Neuron (in vitro differentiated cells): ENCODE data around the gene CDK15.

ENCODE experiments used
- H2AFZ ChIP-seq: one replicate; pipeline ENCODE4 v1.6.1; 2013; ENCODE audit warnings: low read depth, mild to moderate bottlenecking, inconsistent platforms, low read length, moderate library complexity
- H3K27me3 ChIP-seq: one replicate; pipeline ENCODE4 v1.6.1; 2013; ENCODE audit warnings: low read length; ENCODE audit not compliant: insufficient read depth
- H3K36me3 ChIP-seq: one replicate; pipeline ENCODE4 v1.6.1; 2013; ENCODE audit warnings: low read length; ENCODE audit not compliant: insufficient read depth
- H3K4me1 ChIP-seq: one replicate; pipeline ENCODE4 v1.6.1; 2013; ENCODE audit warnings: low read length; ENCODE audit not compliant: insufficient read depth
- H3K4me3 ChIP-seq: 2 replicates; pipeline ENCODE4 v1.5.1; 2013; ENCODE audit warnings: mild to moderate bottlenecking, low read length, moderate library complexity
- H3K9me3 ChIP-seq: one replicate; pipeline ENCODE4 v1.6.1; 2013; ENCODE audit warnings: low read length

Gene CDK15

DNA sequence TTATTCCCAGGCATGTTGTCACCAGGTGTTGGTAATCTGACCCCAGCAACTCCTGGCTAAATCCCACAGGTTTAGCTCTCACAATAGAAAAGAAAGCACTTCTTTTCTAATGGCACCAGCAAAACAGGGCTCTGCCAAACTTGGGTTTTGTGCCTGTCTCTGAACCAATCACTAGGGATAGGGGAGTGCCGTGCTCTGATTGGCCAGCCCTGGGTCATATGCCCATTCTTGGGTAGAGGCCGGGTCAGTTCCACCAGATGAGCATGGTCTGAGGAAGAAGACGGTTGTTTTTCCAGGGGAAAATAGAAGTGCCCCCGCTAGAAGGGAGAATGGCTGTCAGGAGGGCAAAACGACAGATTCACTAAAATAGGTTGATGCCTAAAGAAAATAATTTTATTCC lies 14.7 kb downstream of the CDK15 start:
- no peak overlapping the region for H2AFZ ChIP-seq
- peaks cover 8% of the 10 kb centered on the region for H3K27me3 ChIP-seq
- no peaks in the 10 kb centered on the region for H3K4me1 ChIP-seq
- H3K4me3 ChIP-seq, result no peak overlapping the region
- peaks cover 10% of the 10 kb centered on the region for H3K9me3 ChIP-seq
- no peaks in the 10 kb centered on the region for H3K36me3 ChIP-seq

DNA sequence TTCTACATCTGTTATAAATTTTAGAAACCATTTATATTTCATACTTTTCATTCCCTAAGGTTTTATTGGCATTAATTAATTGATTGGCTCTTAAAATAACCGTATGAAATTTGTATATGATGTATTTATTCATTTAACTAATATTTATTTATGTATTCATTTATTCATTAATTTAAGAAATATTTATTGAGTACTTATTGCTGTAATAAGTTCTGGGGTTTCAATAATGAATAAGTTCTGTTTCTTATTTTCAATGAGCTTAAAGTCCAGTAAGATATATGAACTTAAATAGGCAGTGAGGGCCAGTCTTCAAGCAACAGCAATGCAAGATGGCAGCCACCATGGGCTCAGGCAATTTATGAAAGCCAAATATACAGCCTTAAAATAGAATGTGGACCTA lies 17.9 kb downstream of the CDK15 start:
- Histone ChIP-seq H3K9me3 (no peaks in the 10 kb centered on the region), H3K36me3 (no peaks in the 10 kb centered on the region), H2AFZ (no peak overlapping the region), H3K4me1 (no peaks in the 10 kb centered on the region), H3K4me3 (no peak overlapping the region), H3K27me3 (peaks cover 10% of the 10 kb centered on the region)

- Histone ChIP-seq H3K36me3 (no peaks in the 10 kb centered on the region), H3K4me1 (no peaks in the 10 kb centered on the region), H3K27me3 (peaks cover 8% of the 10 kb centered on the region), H3K9me3 (no peaks in the 10 kb centered on the region), H2AFZ (no peak overlapping the region), H3K4me3 (no peak overlapping the region)
Observed at GRCh38 chr2:201827621-201828020, 21.3 kb downstream of the CDK15 start.

- Histone ChIP-seq H3K27me3 (peaks cover 10% of the 10 kb centered on the region), H3K9me3 (no peaks in the 10 kb centered on the region), H2AFZ (no peak overlapping the region), H3K4me3 (no peak overlapping the region), H3K4me1 (no peaks in the 10 kb centered on the region), H3K36me3 (no peaks in the 10 kb centered on the region)
Observed at GRCh38 chr2:201828220-201828619, 21.9 kb downstream of the CDK15 start.

DNA sequence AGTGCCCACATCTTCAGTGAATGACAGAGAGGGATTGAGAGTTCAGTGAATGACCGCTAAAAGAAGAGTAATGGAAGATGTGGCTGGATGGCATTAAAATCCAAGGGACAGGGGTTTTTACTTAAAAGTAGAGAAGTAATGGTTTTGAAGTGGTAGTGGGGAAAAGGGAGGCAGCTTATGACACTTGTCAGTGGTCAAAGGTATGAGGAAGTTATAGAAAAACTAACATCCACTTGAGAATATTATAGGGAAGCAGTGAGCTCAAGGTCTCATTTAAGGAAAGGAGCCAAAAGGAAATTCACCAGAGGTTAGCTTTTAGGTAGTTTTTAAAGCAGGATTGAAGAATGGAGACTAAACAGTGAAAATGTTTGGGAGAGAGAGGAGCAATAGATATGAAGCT lies 24.3 kb downstream of the CDK15 start:
- H2AFZ ChIP-seq, result no peak overlapping the region
- peaks cover 10% of the 10 kb centered on the region for H3K27me3 ChIP-seq
- peaks cover 7% of the 10 kb centered on the region for H3K4me1 ChIP-seq
- no peaks in the 10 kb centered on the region for H3K36me3 ChIP-seq
- H3K9me3 ChIP-seq, result no peaks in the 10 kb centered on the region
- no peak overlapping the region for H3K4me3 ChIP-seq

- H3K27me3 ChIP-seq, result peaks cover 12% of the 10 kb centered on the region
- no peak overlapping the region for H3K4me3 ChIP-seq
- H3K9me3 ChIP-seq, result no peaks in the 10 kb centered on the region
- no peak overlapping the region for H2AFZ ChIP-seq
- H3K4me1 ChIP-seq, result peaks cover 7% of the 10 kb centered on the region
- H3K36me3 ChIP-seq, result no peaks in the 10 kb centered on the region
Observed at GRCh38 chr2:201831469-201831868, 25.1 kb downstream of the CDK15 start.

GRCh38 chr2:201833781-201834180 lies 27.4 kb downstream of the CDK15 start:
- no peak overlapping the region for H3K4me3 ChIP-seq

GRCh38 chr2:201835066-201835465 lies 28.7 kb downstream of the CDK15 start:
- no peak overlapping the region for H2AFZ ChIP-seq

More at GRCh38 chr2:201833781-201834180, 27.4 kb downstream of the CDK15 start:
- peak overlapping the region; percentile 32 for H2AFZ ChIP-seq
- peaks cover 12% of the 10 kb centered on the region for H3K27me3 ChIP-seq
- no peaks in the 10 kb centered on the region for H3K9me3 ChIP-seq
- H3K4me1 ChIP-seq, result peaks cover 7% of the 10 kb centered on the region
- H3K36me3 ChIP-seq, result no peaks in the 10 kb centered on the region

DNA sequence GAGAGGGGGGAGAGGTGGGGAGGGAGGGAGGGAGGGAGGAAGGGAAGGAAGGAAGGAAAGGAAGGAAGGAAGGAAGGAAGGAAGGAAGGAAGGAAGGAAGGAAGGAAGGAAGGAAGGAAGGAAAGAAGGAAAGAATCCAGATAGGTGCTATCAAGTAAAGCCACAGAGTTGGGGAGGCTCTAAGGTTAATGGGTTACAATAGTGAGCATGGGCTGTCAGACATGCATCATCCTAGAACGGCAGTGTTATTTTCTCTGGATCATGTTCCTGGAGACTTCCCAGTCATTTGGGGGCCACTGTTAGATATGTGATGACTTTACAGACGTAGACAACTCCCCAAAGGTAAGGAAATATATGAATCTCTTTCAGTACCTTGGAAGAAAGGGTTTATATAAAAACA lies 31.1 kb downstream of the CDK15 start:
- H3K36me3 ChIP-seq, result no peaks in the 10 kb centered on the region
- H3K4me3 ChIP-seq, result no peak overlapping the region
- H3K27me3 ChIP-seq, result peaks cover 8% of the 10 kb centered on the region
- no peak overlapping the region for H2AFZ ChIP-seq
- H3K9me3 ChIP-seq, result no peaks in the 10 kb centered on the region
- H3K4me1 ChIP-seq, result peaks cover 7% of the 10 kb centered on the region

More at GRCh38 chr2:201835066-201835465, 28.7 kb downstream of the CDK15 start:
- no peaks in the 10 kb centered on the region for H3K36me3 ChIP-seq
- H3K9me3 ChIP-seq, result no peaks in the 10 kb centered on the region
- peaks cover 7% of the 10 kb centered on the region for H3K4me1 ChIP-seq
- peaks cover 12% of the 10 kb centered on the region for H3K27me3 ChIP-seq
- H3K4me3 ChIP-seq, result no peak overlapping the region

- Histone ChIP-seq H3K4me3 (no peak overlapping the region), H3K36me3 (no peaks in the 10 kb centered on the region), H3K9me3 (no peaks in the 10 kb centered on the region), H2AFZ (no peak overlapping the region), H3K4me1 (peaks cover 10% of the 10 kb centered on the region), H3K27me3 (peaks cover 5% of the 10 kb centered on the region)
Observed at GRCh38 chr2:201837824-201838431, 31.6 kb downstream of the CDK15 start.

DNA sequence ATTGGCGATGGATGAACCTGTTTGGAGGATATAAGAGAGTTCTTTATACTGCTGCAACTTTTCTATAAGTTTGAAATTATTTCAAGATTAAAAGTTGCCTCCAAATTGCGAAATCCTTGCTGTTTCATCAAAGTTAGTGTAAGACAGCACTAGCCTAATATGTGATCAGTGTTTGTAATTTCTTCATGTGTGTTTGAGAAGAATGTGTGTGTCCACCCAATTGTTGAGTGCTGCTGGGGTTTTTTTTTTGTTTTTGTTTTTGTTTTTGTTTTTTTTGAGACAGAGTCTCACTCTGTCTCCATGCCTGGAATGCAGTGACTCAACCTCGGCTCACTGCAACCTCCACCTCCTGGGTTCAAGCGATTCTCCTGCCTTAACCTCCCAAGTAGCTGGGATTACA lies 33.4 kb downstream of the CDK15 start:
- Histone ChIP-seq H3K9me3 (no peaks in the 10 kb centered on the region), H3K27me3 (peaks cover 5% of the 10 kb centered on the region), H3K4me1 (peaks cover 3% of the 10 kb centered on the region), H3K4me3 (no peak overlapping the region), H3K36me3 (no peaks in the 10 kb centered on the region), H2AFZ (no peak overlapping the region)

DNA sequence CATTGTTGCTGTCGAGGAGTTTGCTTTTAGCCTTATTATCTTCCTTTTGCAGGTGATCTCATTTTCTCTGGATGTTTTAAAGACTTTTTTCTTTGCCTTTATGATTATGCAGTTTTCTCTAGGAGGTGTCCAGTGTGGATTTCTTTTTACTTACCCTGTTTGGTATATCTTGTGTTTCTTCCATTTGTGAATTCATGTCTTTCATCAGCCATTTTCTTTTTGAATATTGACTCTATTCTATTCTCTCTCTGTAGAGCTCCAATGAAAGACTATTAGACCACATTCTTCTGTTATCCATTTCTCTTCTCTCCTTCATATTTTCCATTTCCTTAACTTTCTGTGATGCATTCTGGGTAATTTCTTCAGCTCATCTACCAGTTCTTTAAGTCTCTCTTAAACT lies 34.4 kb downstream of the CDK15 start:
- Histone ChIP-seq H2AFZ (no peak overlapping the region), H3K27me3 (peaks cover 5% of the 10 kb centered on the region), H3K9me3 (no peaks in the 10 kb centered on the region), H3K4me3 (no peak overlapping the region), H3K4me1 (peaks cover 3% of the 10 kb centered on the region), H3K36me3 (no peaks in the 10 kb centered on the region)

GRCh38 chr2:201842131-201842860 lies 36.0 kb downstream of the CDK15 start:
- Histone ChIP-seq H2AFZ (no peak overlapping the region), H3K36me3 (no peaks in the 10 kb centered on the region), H3K4me3 (no peak overlapping the region), H3K4me1 (peaks cover 3% of the 10 kb centered on the region), H3K27me3 (no peaks in the 10 kb centered on the region), H3K9me3 (no peaks in the 10 kb centered on the region)
